Stomach (tissue), 9 donors: ENCODE measurements around the gene RARS1. TPM values are rescaled to one million over a fixed set of nuclear protein-coding genes. Genes with fewer than 3 reads are reported as not detected.

Source experiments
- DNase-seq, 2 donors: peaks; one replicate each; pipeline versions ENCODE4 v3.0.0 to v3.0.0-alpha.2; 2013 to 2019
- H3K27ac ChIP-seq, 5 donors: fragments of 200-600 bp in 4 of 5; sonication (generic) in 4 of 5; one replicate each; pipeline ENCODE4 v1.5.1; 2013 to 2019; ENCODE audit warnings: mild to moderate bottlenecking in 1 of 5, moderate library complexity in 1 of 5
- H3K27me3 ChIP-seq, 3 donors: fragments of 200-600 bp; sonication (generic); one replicate each; pipeline ENCODE4 v1.5.1; 2017 to 2019; ENCODE audit warnings: mixed run types in 1 of 3
- H3K36me3 ChIP-seq, 4 donors: fragments of 200-600 bp; sonication (generic); 1 replicate in 3 of 4; 2 replicates in 1 of 4; pipeline ENCODE4 v1.5.1; 2016 to 2019
- H3K4me1 ChIP-seq, 4 donors: fragments of 200-600 bp; sonication (generic); one replicate each; pipeline ENCODE4 v1.5.1; 2016 to 2019
- H3K4me3 ChIP-seq, 4 donors: fragments of 200-600 bp; sonication (generic) in 3 of 4; one replicate each; pipeline ENCODE4 v1.5.1; 2016 to 2019; ENCODE audit warnings: mild to moderate bottlenecking in 1 of 4
- H3K9me3 ChIP-seq, 4 donors: fragments of 200-600 bp; sonication (generic); one replicate each; pipeline ENCODE4 v1.5.1; 2016 to 2019
- CTCF ChIP-seq, 7 experiments: fragments of 450-650 bp in 4 of 7; fragments of 200-600 bp in 3 of 7; sonication (generic) in 3 of 7; IDR thresholded peaks; one replicate each; pipeline ENCODE4 v1.5.1; 2016 to 2019; ENCODE audit warnings: antibody characterized with exemption in 7 of 7, control low read depth in 2 of 7, mild to moderate bottlenecking in 1 of 7
- EP300 ChIP-seq: sonication (generic); formaldehyde crosslinking; IDR thresholded peaks from one replicate; pipeline ENCODE4 v1.6.1; 2017; ENCODE audit warnings: antibody characterized with exemption
- POLR2A ChIP-seq, 4 donors: fragments of 450-650 bp; IDR thresholded peaks; one replicate each; pipeline ENCODE4 v1.6.1; 2016; ENCODE audit warnings: antibody characterized with exemption in 4 of 4, control low read depth in 2 of 4, mild to moderate bottlenecking in 1 of 4, moderate library complexity in 1 of 4
- POLR2AphosphoS5 ChIP-seq, 3 donors: sonication (generic); formaldehyde crosslinking; IDR thresholded peaks; one replicate each; pipeline ENCODE4 v1.6.1; 2016; ENCODE audit warnings: antibody characterized with exemption in 3 of 3
- WGBS, 5 donors: extraction: QIAGEN DNeasy Blood & Tissue Kit in 3 of 5; methylation state at CpG; one replicate each; pipeline versions ENCODE4 v1.1.5 to v1.1.7; 2013 to 2018; 5-methylcytosine and 5-hydroxymethylcytosine counted together
- intact Hi-C: fragments of 100-400 bp; cut with DNase I; formaldehyde crosslinking; loops from one replicate; pipeline ENCODE4 v1.15.1; 2023; ENCODE audit warnings: low total_unique reads
- polyA plus RNA-seq, 3 donors: library from polyadenylated mRNA; stranded (reverse); fragments of 200-250 nt; gene quantifications; one replicate each; pipeline ENCODE4 v1.2.3, GENCODE V29; 2013
- total RNA-seq, 5 donors: library from RNA; depleted of rRNA; stranded (reverse); fragments of >200 nt; gene quantifications; one replicate each; pipeline versions ENCODE4 v1.1.0 to v1.2.3, GENCODE V29; 2014 to 2016
- donor health status: healthy with polysubstance abuse.
- donor health status: Bipolar disorder and iron deficiency.
- donor health status: healthy.

Gene RARS1
- total and polyA plus RNA-seq, 8 donors, result 27.5 to 139 (median 40.5) TPM

DNA sequence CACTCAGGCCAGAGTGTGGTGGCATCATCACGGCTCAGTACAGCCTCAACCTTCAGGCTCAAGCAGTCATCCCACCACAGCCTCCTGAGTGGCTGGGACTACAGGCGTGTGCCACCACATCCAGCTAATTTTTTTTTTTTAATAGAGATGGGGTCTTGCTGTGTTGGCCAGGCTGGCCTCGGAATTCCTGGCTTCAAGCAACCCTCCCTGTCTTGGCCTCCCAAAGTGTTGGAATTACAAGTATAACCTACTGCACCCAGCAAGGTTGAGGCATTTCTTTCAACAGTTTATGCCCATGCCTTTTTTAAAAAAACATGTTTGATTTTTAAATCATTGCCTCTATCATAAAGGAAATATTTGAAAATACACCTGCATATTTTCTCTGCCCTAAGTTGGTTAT lies 2.8 kb downstream of the RARS1 start:
- Histone ChIP-seq H3K27ac (no peak overlapping the region), H3K9me3 (no peaks in the 10 kb centered on the region), H3K27me3 (no peaks in the 10 kb centered on the region), H3K36me3 (peaks cover 49 to 62% (median 61%) of the 10 kb centered on the region in 4 donors), H3K4me1 (peaks cover 10 to 23% (median 14%) of the 10 kb centered on the region in 4 donors), H3K4me3 (no peak overlapping the region)
- intact Hi-C loops, result no loop called here
- DNase-seq, result no peak
- WGBS, 5 donors, result 95 to 100% (median 98%) methylated on average over 3 of the region's 3 CpGs
- TF ChIP-seq POLR2A (IDR thresholded peaks at IDR 0.05) (no peak), POLR2AphosphoS5 (IDR thresholded peaks at IDR 0.05) (no peak), CTCF (IDR thresholded peaks at IDR 0.05) (no peak), EP300 (no peak)

- Histone ChIP-seq H3K27me3 (no peaks in the 10 kb centered on the region), H3K4me3 (no peak overlapping the region), H3K36me3 (peaks cover 73 to 100% (median 100%) of the 10 kb centered on the region in 4 donors), H3K4me1 (no peaks in the 10 kb centered on the region), H3K27ac (no peak overlapping the region), H3K9me3 (no peaks in the 10 kb centered on the region)
- DNase-seq, result no peak
- TF ChIP-seq POLR2AphosphoS5 (IDR thresholded peaks at IDR 0.05) (no peak), CTCF (IDR thresholded peaks at IDR 0.05) (no peak), POLR2A (IDR thresholded peaks at IDR 0.05) (no peak), EP300 (no peak)
- 81 to 93% (median 85%) methylated on average over 5 of the region's 5 CpGs for WGBS, 5 donors
- intact Hi-C loops, result no loop called here
Measured at GRCh38 chr5:168494057-168494555, 7.8 kb downstream of the RARS1 start.

DNA sequence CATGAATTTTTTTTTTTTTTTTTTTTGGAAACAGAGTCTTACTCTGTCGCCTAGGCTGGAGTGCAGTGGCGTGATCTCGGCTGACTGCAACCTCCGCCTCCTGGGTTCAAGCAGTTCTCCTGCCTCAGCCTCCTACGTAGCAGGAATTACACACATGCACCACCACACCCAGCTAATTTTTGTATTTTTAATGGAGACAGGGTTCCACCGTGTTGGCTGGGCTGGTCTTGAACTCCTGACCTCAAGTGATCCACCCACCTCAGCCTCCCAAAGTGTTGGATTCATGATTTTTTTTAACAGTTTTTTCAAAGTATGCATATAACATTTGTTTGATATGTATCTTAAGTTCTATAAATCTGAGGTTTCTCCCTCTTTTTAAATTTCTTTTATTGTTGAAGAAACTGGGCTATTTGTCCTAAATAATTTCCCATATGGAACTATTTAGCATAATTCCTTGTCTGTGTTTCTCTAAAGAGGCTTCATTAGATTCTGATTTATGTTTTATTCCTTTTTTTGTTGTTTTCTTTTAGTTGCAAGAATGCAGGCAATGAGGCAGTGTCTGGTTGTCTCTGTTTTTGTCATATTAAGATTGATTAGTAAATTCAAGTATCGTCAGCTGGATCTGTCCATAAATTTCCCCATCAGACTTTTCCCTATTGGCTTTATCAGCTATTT lies 16.4 kb downstream of the RARS1 start:
- intact Hi-C loops, result no loop called here
- H3K4me1 ChIP-seq, result no peaks in the 10 kb centered on the region
- 77 to 96% (median 89%) methylated on average over 7 of the region's 7 CpGs for WGBS, 5 donors
- no peak for DNase-seq
- TF ChIP-seq POLR2A (IDR thresholded peaks at IDR 0.05) (no peak), POLR2AphosphoS5 (IDR thresholded peaks at IDR 0.05) (no peak), CTCF (IDR thresholded peaks at IDR 0.05) (no peak), EP300 (no peak)
- H3K27me3 ChIP-seq, result no peaks in the 10 kb centered on the region
- H3K36me3 ChIP-seq, result peaks cover 23 to 100% (median 99%) of the 10 kb centered on the region in 4 donors
- H3K4me3 ChIP-seq, result no peak overlapping the region
- H3K9me3 ChIP-seq, result no peaks in the 10 kb centered on the region
- H3K27ac ChIP-seq, result no peak overlapping the region

- no peak for TF ChIP-seq POLR2AphosphoS5 (IDR thresholded peaks at IDR 0.05)
- TF ChIP-seq EP300, result no peak
- Histone ChIP-seq H3K36me3 (peaks cover 73 to 100% (median 100%) of the 10 kb centered on the region in 4 donors), H3K4me3 (no peak overlapping the region), H3K9me3 (peaks cover 0 to 11% (median 8%) of the 10 kb centered on the region in 4 donors), H3K27me3 (no peaks in the 10 kb centered on the region), H3K27ac (no peak overlapping the region), H3K4me1 (no peaks in the 10 kb centered on the region)
- DNase-seq, result no peak
- 96 to 100% (median 98%) methylated on average over 2 of the region's 2 CpGs for WGBS, 5 donors
- intact Hi-C loops, result no loop called here
Measured at GRCh38 chr5:168513861-168514428, 27.7 kb downstream of the RARS1 start.
